H1 (cell line): ENCODE data around the gene AP3D1. TPM values are rescaled to one million over a fixed set of nuclear protein-coding genes. Genes with fewer than 3 reads are reported as not detected.
A peak's percentile ranks its signal among the peaks of the same experiment; 100 is the strongest.

Experiments
- CTCF ChIA-PET: fragments of 300-600 bp; sonication (Branson Sonifier 250); formaldehyde crosslinking; loops from one replicate; lab custom pipeline; 2021; ENCODE audit not compliant: partially characterized antibody; lab: Charles Lee
- POLR2A ChIA-PET: fragments of 300-600 bp; sonication (Branson Sonifier 250); formaldehyde crosslinking; loops from one replicate; lab custom pipeline; 2021; ENCODE audit warnings: inconsistent platforms; ENCODE audit not compliant: partially characterized antibody; lab: Charles Lee
- DNase-seq, 2 experiments: peaks; one replicate each; pipeline versions ENCODE4 v3.0.0 to v3.0.0-alpha.2; 2010 to 2022; ENCODE audit warnings: low spot score in 2 of 2, low read depth in 1 of 2, mixed read lengths in 1 of 2
- FAIRE-seq: peaks from 2 replicates; lab custom pipeline; 2011; peaks lifted over from hg19 to GRCh38; lab: Jason Lieb, UNC
- H2AFZ ChIP-seq: 2 replicates; pipeline ENCODE4 v1.8.1; 2012; ENCODE audit warnings: low read length, inconsistent platforms
- H2AK5ac ChIP-seq: 2 replicates; pipeline ENCODE4 v1.6.1; 2013; ENCODE audit warnings: low read depth, low read length
- H2BK120ac ChIP-seq: replicated peaks from 2 replicates; pipeline ENCODE3; 2013; ENCODE audit warnings: low read depth, low read length, inconsistent platforms
- H2BK12ac ChIP-seq: 2 replicates; pipeline ENCODE4 v1.6.1; 2013; ENCODE audit warnings: low read depth, low read length
- H2BK15ac ChIP-seq: 2 replicates; pipeline ENCODE4 v1.6.1; 2013; ENCODE audit warnings: low read length
- H2BK20ac ChIP-seq: 2 replicates; pipeline ENCODE4 v1.6.1; 2013; ENCODE audit warnings: low read length
- H2BK5ac ChIP-seq: 2 replicates; pipeline ENCODE4 v1.6.1; 2013; ENCODE audit warnings: low read depth, low read length
- H3K14ac ChIP-seq: 2 replicates; pipeline ENCODE4 v1.6.1; 2013; ENCODE audit warnings: inconsistent platforms; ENCODE audit not compliant: insufficient read length
- H3K18ac ChIP-seq: 2 replicates; pipeline ENCODE4 v1.6.1; 2013; ENCODE audit warnings: low read length; ENCODE audit errors: extremely low read depth
- H3K23ac ChIP-seq: 2 replicates; pipeline ENCODE4 v1.6.1; 2013; ENCODE audit warnings: inconsistent platforms; ENCODE audit not compliant: insufficient read length
- H3K23me2 ChIP-seq: 2 replicates; pipeline ENCODE4 v1.6.1; 2013; ENCODE audit warnings: low read depth, low read length
- H3K27ac ChIP-seq: 2 replicates; pipeline ENCODE4 v1.6.1; 2011; ENCODE audit warnings: low read depth, low read length, inconsistent platforms
- H3K27me3 ChIP-seq, 4 experiments: replicated peaks in 1 of 4; 1 replicate in 1 of 4; 2 replicates in 3 of 4; pipeline versions ENCODE4 v1.6.1 to v1.8.1; 2011 to 2013; ENCODE audit warnings: low read length in 3 of 4, mild to moderate bottlenecking in 3 of 4, inconsistent platforms in 2 of 4, mixed read lengths in 2 of 4, moderate library complexity in 1 of 4; ENCODE audit not compliant: control insufficient read depth in 3 of 4, insufficient read depth in 3 of 4; ENCODE audit errors: extremely low read depth in 1 of 4
- H3K36me3 ChIP-seq, 4 experiments: 2 replicates each; pipeline versions ENCODE4 v1.6.1 to v1.8.1; 2011 to 2013; ENCODE audit warnings: mild to moderate bottlenecking in 4 of 4, low read length in 3 of 4, moderate library complexity in 2 of 4, control low read depth in 1 of 4, inconsistent platforms in 1 of 4; ENCODE audit not compliant: insufficient read depth in 4 of 4, control insufficient read depth in 2 of 4
- H3K4ac ChIP-seq: replicated peaks from 2 replicates; pipeline ENCODE3; 2013; ENCODE audit warnings: low read length, low read depth, mixed read lengths, inconsistent platforms; ENCODE audit not compliant: insufficient read length
- H3K4me1 ChIP-seq, 4 experiments: replicated peaks in 1 of 4; 1 replicate in 1 of 4; 2 replicates in 3 of 4; pipeline versions ENCODE4 v1.6.1 to v1.8.1; 2011 to 2013; ENCODE audit warnings: low read length in 3 of 4, inconsistent platforms in 2 of 4, mixed read lengths in 1 of 4; ENCODE audit not compliant: insufficient read depth in 4 of 4, control insufficient read depth in 3 of 4
- H3K4me2 ChIP-seq, 2 experiments: 2 replicates each; pipeline versions ENCODE4 v1.6.1 to v1.8.1; 2011 to 2013; ENCODE audit warnings: low read depth in 2 of 2, low read length in 2 of 2, control low read depth in 1 of 2, inconsistent platforms in 1 of 2, mild to moderate bottlenecking in 1 of 2; ENCODE audit not compliant: insufficient read depth in 1 of 2
- H3K4me3 ChIP-seq, 4 experiments: fragments of 200-600, 300-600 bp in 1 of 4; sonication (generic), shearing (Covaris generic), sonication (Bioruptor Twin) in 1 of 4; 2 replicates each; pipeline versions ENCODE4 v1.5.1 to v1.8.1; 2011 to 2016; ENCODE audit warnings: low read length in 4 of 4, low read depth in 3 of 4, control low read depth in 2 of 4, inconsistent platforms in 2 of 4, mild to moderate bottlenecking in 2 of 4, mixed read lengths in 1 of 4, moderate library complexity in 1 of 4; ENCODE audit not compliant: insufficient read depth in 2 of 4; ENCODE audit errors: extremely low read depth in 1 of 4
- H3K56ac ChIP-seq: replicated peaks from 2 replicates; pipeline ENCODE3; 2013; ENCODE audit warnings: low read depth, mild to moderate bottlenecking, mixed read lengths, low read length, inconsistent platforms; ENCODE audit not compliant: insufficient read length
- H3K79me1 ChIP-seq: 2 replicates; pipeline ENCODE4 v1.6.1; 2013; ENCODE audit warnings: low read depth, low read length, control low read depth
- H3K79me2 ChIP-seq, 2 experiments: 2 replicates each; pipeline versions ENCODE4 v1.6.1 to v1.8.1; 2012 to 2013; ENCODE audit warnings: low read length in 2 of 2, mild to moderate bottlenecking in 2 of 2, inconsistent platforms in 1 of 2; ENCODE audit not compliant: insufficient read depth in 2 of 2, control insufficient read depth in 1 of 2
- H3K9ac ChIP-seq, 4 experiments: replicated peaks in 1 of 4; 1 replicate in 1 of 4; 2 replicates in 3 of 4; pipeline versions ENCODE4 v1.6.1 to v1.8.1; 2011 to 2013; ENCODE audit warnings: low read depth in 3 of 4, low read length in 3 of 4, control low read depth in 2 of 4, mild to moderate bottlenecking in 2 of 4, moderate library complexity in 2 of 4, inconsistent platforms in 1 of 4; ENCODE audit errors: extremely low read depth in 1 of 4
- H3K9me3 ChIP-seq, 2 experiments: 2 replicates each; pipeline versions ENCODE4 v1.6.1 to v1.8.1; 2012 to 2013; ENCODE audit warnings: mild to moderate bottlenecking in 2 of 2, moderate library complexity in 2 of 2, control low read depth in 1 of 2, inconsistent platforms in 1 of 2, low read depth in 1 of 2, low read length in 1 of 2, mixed read lengths in 1 of 2; ENCODE audit not compliant: insufficient read depth in 2 of 2
- H4K20me1 ChIP-seq, 2 experiments: replicated peaks in 1 of 2; 2 replicates each; pipeline versions ENCODE3 to v1.8.1; 2011 to 2013; ENCODE audit warnings: inconsistent platforms in 2 of 2, low read length in 2 of 2, mild to moderate bottlenecking in 1 of 2; ENCODE audit not compliant: insufficient read depth in 2 of 2, control insufficient read depth in 1 of 2
- H4K5ac ChIP-seq: 2 replicates; pipeline ENCODE4 v1.6.1; 2013; ENCODE audit warnings: low read length, low read depth, mixed read lengths, inconsistent platforms; ENCODE audit not compliant: insufficient read length
- H4K8ac ChIP-seq: 2 replicates; pipeline ENCODE4 v1.8.0; 2013; ENCODE audit warnings: mild to moderate bottlenecking, moderate library complexity, low read length, inconsistent platforms; ENCODE audit not compliant: insufficient read depth; ENCODE audit errors: extremely low read depth
- H4K91ac ChIP-seq: replicated peaks from 2 replicates; pipeline ENCODE3; 2013; ENCODE audit warnings: low read length, mixed read lengths, inconsistent platforms; ENCODE audit not compliant: insufficient read length
- ASH2L ChIP-seq: fragments of 200-600, 300-600 bp; sonication (generic); IDR thresholded peaks from one replicate; pipeline ENCODE4 v1.7.1; 2017; ENCODE audit warnings: low read length
- CHD1 ChIP-seq: IDR thresholded peaks from 2 replicates; pipeline ENCODE4 v1.6.1; 2012; ENCODE audit warnings: low read depth, low read length, improper control_type of control experiment
- GTF2F1 ChIP-seq: IDR thresholded peaks from 2 replicates; pipeline ENCODE4 v1.6.1; 2012; ENCODE audit warnings: low read depth, low read length, improper control_type of control experiment, borderline replicate concordance
- MAFK ChIP-seq: IDR thresholded peaks from 2 replicates; pipeline ENCODE4 v1.6.1; 2012; ENCODE audit warnings: low read depth, mild to moderate bottlenecking, improper control_type of control experiment, low read length
- NANOG ChIP-seq: IDR thresholded peaks from 2 replicates; pipeline ENCODE4 v1.6.1; 2011; ENCODE audit warnings: low read length, low read depth, mild to moderate bottlenecking, inconsistent platforms; ENCODE audit not compliant: insufficient read depth, poor library complexity, severe bottlenecking
- PHF8 ChIP-seq: fragments of 200-600 bp; sonication (generic); conservative IDR thresholded peaks from 2 replicates; pipeline ENCODE4 v1.7.1; 2012; ENCODE audit warnings: low read depth, mild to moderate bottlenecking, inconsistent platforms, low read length, moderate library complexity
- TAF7 ChIP-seq: optimal IDR thresholded peaks from 2 replicates; pipeline ENCODE3; 2011; ENCODE audit warnings: low read depth, mild to moderate bottlenecking, inconsistent platforms, low read length, moderate library complexity, borderline replicate concordance
- WGBS, 2 experiments: shearing (Covaris generic) in 1 of 2; methylation state at CpG; one replicate each; pipeline versions ENCODE4 v1.1.6 to v1.1.7; 2013 to 2015; ENCODE audit warnings: low lambda C conversion rate in 2 of 2, mixed read lengths in 2 of 2, inconsistent platforms in 1 of 2, low coverage in 1 of 2, missing lambda C conversion rate in 1 of 2; ENCODE audit not compliant: insufficient replicate concordance in 2 of 2, insufficient coverage in 1 of 2, insufficient read length in 1 of 2; ENCODE audit errors: extremely low coverage in 1 of 2, missing lambda C conversion rate in 1 of 2; 5-methylcytosine and 5-hydroxymethylcytosine counted together
- polyA plus RNA-seq, 7 experiments: library from polyadenylated mRNA; depleted of rRNA in 3 of 7; stranded (reverse) in 5 of 7; unstranded in 2 of 7; fragments of >200 nt in 5 of 7; fragments of 200-250 nt in 2 of 7; gene quantifications; 1 replicate in 5 of 7; 2 replicates in 1 of 7; 4 replicates in 1 of 7; pipeline versions ENCODE4 v1.2.1 to v1.2.3, GENCODE V29; 2011 to 2013; ENCODE audit warnings: missing spikeins in 2 of 7, mixed read lengths in 2 of 7
- total RNA-seq: library from RNA; stranded (reverse); fragmentation: NEBNext Ultra II Directional; extraction: Animal tissue kit (Norgen Biotek cat#: 25700); gene quantifications from 2 replicates; pipeline ENCODE4 v1.2.1, GENCODE V29; 2021

Gene AP3D1
- total and polyA plus RNA-seq, 2 of the 8 experiments (the other 6 are each of a cell fraction or from before 2014, with no cell fraction given) = 161 to 174 TPM

DNA sequence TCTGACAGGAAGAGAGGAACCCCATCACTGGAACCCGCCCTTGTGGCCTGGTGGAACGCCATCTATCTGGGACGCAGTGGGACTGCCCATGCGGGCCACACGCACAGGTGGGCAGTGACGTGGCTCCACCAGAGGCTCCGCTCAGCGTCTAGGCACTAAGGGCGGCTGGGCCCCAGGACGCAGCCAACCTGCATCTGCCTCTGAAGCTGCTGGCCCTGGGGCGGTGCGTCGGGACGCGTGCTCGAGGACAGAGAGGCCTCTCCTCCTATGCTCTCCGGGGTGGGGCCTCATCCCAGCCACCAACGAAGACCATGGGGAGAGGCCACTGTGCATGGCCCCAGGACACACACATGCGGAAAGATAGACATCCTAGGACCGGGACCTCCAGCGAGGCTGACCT, 36.5 kb downstream of the AP3D1 start:
- WGBS, 2 experiments = 97% methylated on average over 13 of the region's 21 CpGs; no CpG with 5 or more reads in 1 of the 2 experiments
- Histone ChIP-seq H2AFZ (no peak overlapping the region), H3K9me3 (no peaks in the 10 kb centered on the region), H3K9ac (no peak overlapping the region), H2BK120ac (no peak overlapping the region), H3K14ac (no peak overlapping the region), H2BK15ac (no peak overlapping the region), H3K79me1 (no peaks in the 10 kb centered on the region; the same call in none of the 2 replicates), H3K56ac (no peak overlapping the region), H4K20me1 (peaks cover 9 to 23% of the 10 kb centered on the region in 2 experiments), H3K79me2 (no peaks in the 10 kb centered on the region), H4K8ac (0 out of 2 replicates have a peak overlapping the region, but pooled peaks have one; percentile 25), H4K91ac (no peak overlapping the region), H3K4me1 (no peaks in the 10 kb centered on the region), H3K27me3 (no peaks in the 10 kb centered on the region), H3K4me3 (no peak overlapping the region), H2AK5ac (no peak overlapping the region), H3K4me2 (no peak overlapping the region), H3K18ac (no peak overlapping the region), H3K23me2 (no peaks in the 10 kb centered on the region), H2BK5ac (no peak overlapping the region), H4K5ac (no peak overlapping the region), H2BK12ac (no peak overlapping the region), H2BK20ac (no peak overlapping the region), H3K23ac (no peak overlapping the region), H3K36me3 (peaks cover 58 to 93% (median 84%) of the 10 kb centered on the region in 4 experiments), H3K4ac (no peak overlapping the region), H3K27ac (no peak overlapping the region)
- CTCF ChIA-PET = no interaction called here
- FAIRE-seq = no peak
- POLR2A ChIA-PET = no interaction called here
- no peak for DNase-seq
- TF ChIP-seq GTF2F1 = no peak
- TF ChIP-seq TAF7 = no peak
- no peak for TF ChIP-seq CHD1
- TF ChIP-seq NANOG = no peak
- no peak for TF ChIP-seq MAFK
- TF ChIP-seq PHF8 = no peak
- TF ChIP-seq ASH2L = no peak
